K562 (cell line): Measurements from ENCODE around the gene ARPC2. TPM values are rescaled to one million over a fixed set of nuclear protein-coding genes. Genes with fewer than 3 reads are reported as not detected.

ENCODE experiments used
- ATAC-seq: fragments of 200-7000 bp; cut with Tn5 transposase; 3 replicates; pipeline ENCODE4 v1.9.1; 2020; ENCODE audit warnings: moderate library complexity
- BruUV-seq: library from RNA; stranded (reverse); fragments of 400-500 nt; replicated peaks from 2 replicates; lab custom pipeline; 2021; lab: Mats Ljungman, UMichigan
- CTCF ChIA-PET: fragments of 300-600 bp; formaldehyde crosslinking; extraction: SDS; loops from one replicate; lab custom pipeline; 2021; ENCODE audit warnings: low intra/inter-chr PET ratio; lab: Yijun Ruan, JAX
- POLR2A ChIA-PET: fragments of 300-600, 350-650 bp; sonication (Branson Sonifier 250); formaldehyde crosslinking; extraction: SDS; loops from one replicate; lab custom pipeline; 2021; ENCODE audit warnings: antibody characterized with exemption, inconsistent platforms; lab: Yijun Ruan, JAX
- DNase-seq, 4 experiments: peaks; one replicate each; pipeline versions ENCODE4 v3.0.0 to v3.0.0-alpha.2; 2011 to 2018; ENCODE audit warnings: low spot score in 3 of 4, mixed read lengths in 3 of 4; ENCODE audit errors: extremely low read depth in 1 of 4
- FAIRE-seq: peaks from 2 replicates; lab custom pipeline; 2011; peaks lifted over from hg19 to GRCh38; lab: Jason Lieb, UNC
- H2AFZ ChIP-seq: 2 replicates; pipeline ENCODE4 v1.6.0; 2011; ENCODE audit warnings: low read depth, low read length, control low read depth, inconsistent platforms
- H3K27ac ChIP-seq: fragments of 200-600 bp; 3 replicates; pipeline ENCODE4 v1.8.0; 2011; ENCODE audit warnings: low read depth, mild to moderate bottlenecking, control low read depth, inconsistent platforms, low read length, moderate library complexity, mixed read lengths; ENCODE audit errors: extremely low read depth
- H3K27me3 ChIP-seq, 2 experiments: fragments of 300-600 bp in 1 of 2; 2 replicates in 1 of 2; 3 replicates in 1 of 2; pipeline versions ENCODE4 v1.6.0 to v1.8.0; 2011; ENCODE audit warnings: inconsistent platforms in 2 of 2, low read length in 2 of 2, mild to moderate bottlenecking in 1 of 2, mixed read lengths in 1 of 2, moderate library complexity in 1 of 2; ENCODE audit not compliant: control insufficient read depth in 2 of 2, insufficient read depth in 2 of 2
- H3K36me3 ChIP-seq: fragments of 300-600 bp; 3 replicates; pipeline ENCODE4 v1.8.0; 2011; ENCODE audit warnings: mild to moderate bottlenecking, low read length, inconsistent platforms; ENCODE audit not compliant: control insufficient read depth, insufficient read depth
- H3K4me1 ChIP-seq, 2 experiments: fragments of 200-600 bp in 1 of 2; replicated peaks in 1 of 2; 2 replicates in 1 of 2; 3 replicates in 1 of 2; pipeline versions ENCODE4 v1.5.1 to v1.8.0; 2011; ENCODE audit warnings: inconsistent platforms in 2 of 2, low read length in 2 of 2, mild to moderate bottlenecking in 1 of 2, mixed read lengths in 1 of 2, moderate library complexity in 1 of 2; ENCODE audit not compliant: control insufficient read depth in 2 of 2, insufficient read depth in 2 of 2
- H3K4me2 ChIP-seq: 2 replicates; pipeline ENCODE4 v1.6.1; 2011; ENCODE audit warnings: low read length, control low read depth, inconsistent platforms, mixed read lengths; ENCODE audit not compliant: insufficient read depth
- H3K4me3 ChIP-seq: fragments of 200-600 bp; sonication (generic), shearing (Covaris generic); 2 replicates; pipeline ENCODE4 v1.5.1; 2016; ENCODE audit warnings: control low read depth, inconsistent platforms
- H3K79me2 ChIP-seq: fragments of 200-600 bp; 3 replicates; pipeline ENCODE4 v1.8.0; 2011; ENCODE audit warnings: low read length, inconsistent platforms; ENCODE audit not compliant: control insufficient read depth, insufficient read depth
- H3K9ac ChIP-seq, 2 experiments: 2 replicates each; pipeline versions ENCODE4 v1.6.0 to v1.6.1; 2011; ENCODE audit warnings: low read depth in 2 of 2, low read length in 2 of 2, control low read depth in 1 of 2, inconsistent platforms in 1 of 2, mild to moderate bottlenecking in 1 of 2, mixed read lengths in 1 of 2; ENCODE audit not compliant: insufficient read depth in 1 of 2
- H3K9me1 ChIP-seq: one replicate; pipeline ENCODE4 v1.6.0; 2011; ENCODE audit warnings: inconsistent platforms, mild to moderate bottlenecking, low read length, moderate library complexity; ENCODE audit not compliant: control insufficient read depth, insufficient read depth
- H3K9me3 ChIP-seq: replicated peaks from 2 replicates; pipeline ENCODE4 v1.5.1; 2011; ENCODE audit warnings: low read depth, low read length, inconsistent platforms; ENCODE audit not compliant: control insufficient read depth, insufficient read depth
- H4K20me1 ChIP-seq: replicated peaks from 2 replicates; pipeline ENCODE4 v1.6.1; 2011; ENCODE audit warnings: low read length, inconsistent platforms, mixed read lengths; ENCODE audit not compliant: control insufficient read depth, insufficient read depth
- CTCF ChIP-seq, 3 experiments: IDR thresholded peaks in 2 of 3; conservative IDR thresholded peaks in 1 of 3; 2 replicates each; pipeline ENCODE4 v1.5.1; 2011 to 2012; ENCODE audit warnings: low read length in 3 of 3, mild to moderate bottlenecking in 3 of 3, control low read depth in 2 of 3, improper control_type of control experiment in 1 of 3, inconsistent platforms in 1 of 3, low read depth in 1 of 3, mixed read lengths in 1 of 3, moderate library complexity in 1 of 3; ENCODE audit not compliant: insufficient read depth in 2 of 3
- EGR1 ChIP-seq: fragments of 450-650 bp; conservative IDR thresholded peaks from 2 replicates; pipeline ENCODE4 v1.6.1; 2017; ENCODE audit warnings: mild to moderate bottlenecking
- HMBOX1 ChIP-seq: sonication (generic); IDR thresholded peaks from 2 replicates; pipeline ENCODE4 v1.6.1; 2016
- PREB ChIP-seq: sonication (generic); formaldehyde crosslinking; IDR thresholded peaks from 2 replicates; pipeline ENCODE4 v1.8.1; 2023; ENCODE audit warnings: mild to moderate bottlenecking, missing genetic modification reagents
- WGBS: fragments of 100-300 bp; shearing (Covaris generic); methylation state at CpG from one replicate; pipeline ENCODE4 v1.1.6; 2016; ENCODE audit warnings: low coverage, mixed read lengths; ENCODE audit not compliant: insufficient coverage; ENCODE audit errors: missing lambda C conversion rate; 5-methylcytosine and 5-hydroxymethylcytosine counted together
- in situ Hi-C: fragments of 300-500 bp; cut with MboI; formaldehyde crosslinking; loops from 4 replicates; pipeline ENCODE4 v1.15.0; 2018; ENCODE audit warnings: inconsistent platforms, mixed read lengths
- intact Hi-C: fragments of 100-400 bp; cut with micrococcal nuclease; formaldehyde crosslinking; loops from 2 replicates; pipeline ENCODE4 v1.14.2; 2022
- polyA plus RNA-seq, 8 experiments: library from polyadenylated mRNA; depleted of rRNA in 4 of 8; stranded (reverse) in 5 of 8; unstranded in 3 of 8; fragments of >200 nt; fragmentation: Nextera tagmentation in 2 of 8; fragmentation: Illumina TruSeq in 1 of 8; extraction: Ambion mirVana in 2 of 8; extraction: Trizol in 1 of 8; gene quantifications; 2 replicates each; pipeline versions ENCODE4 v1.2.1 to v1.2.3, GENCODE V29; 2011 to 2014; ENCODE audit warnings: inconsistent platforms in 1 of 8, missing spikeins in 1 of 8
- total RNA-seq, 7 experiments: library from RNA; depleted of rRNA in 6 of 7; stranded (reverse); fragments of >200 nt in 6 of 7; fragmentation: Illumina TruSeq in 2 of 7; extraction: Trizol in 2 of 7; gene quantifications; 2 replicates each; pipeline versions ENCODE4 v1.2.1 to v1.2.3, GENCODE V29; 2011 to 2021; ENCODE audit warnings: low replicate concordance in 1 of 7

Gene ARPC2
- total and polyA plus RNA-seq, 9 of the 15 experiments (the other 6 are each of a cell fraction or from before 2014, with no cell fraction given), result 81.9 to 187 (median 103) TPM

- Histone ChIP-seq H3K4me3 (no peak overlapping the region), H3K27me3 (no peaks in the 10 kb centered on the region), H3K4me2 (no peak overlapping the region), H4K20me1 (no peaks in the 10 kb centered on the region), H3K9me1 (no peaks in the 10 kb centered on the region), H3K36me3 (peaks cover 73% of the 10 kb centered on the region), H2AFZ (no peak overlapping the region), H3K27ac (no peak overlapping the region), H3K79me2 (no peaks in the 10 kb centered on the region), H3K4me1 (no peaks in the 10 kb centered on the region; a peak in 1 of 5 replicates), H3K9me3 (no peaks in the 10 kb centered on the region), H3K9ac (no peak overlapping the region)
- in situ Hi-C loops, result no loop called here
- CTCF ChIA-PET, result no interaction called here
- DNase-seq (peak in 3 of 4 experiments; percentile 19 to 59 (median 25)), ATAC-seq (peak; percentile 95), FAIRE-seq (peak; percentile 73)
- POLR2A ChIA-PET, result interaction anchor here (0.7 to 1.2 kb wide), 2 partner anchors 26 to 40 kb away, joined by 3 to 6 read pairs; partner anchors contain the start of gene PNKD
- TF ChIP-seq EGR1, result peak; percentile 52
- peak; percentile 82 for TF ChIP-seq HMBOX1
- TF ChIP-seq CTCF (IDR thresholded peaks at IDR 0.05 in 2 of 3, conservative IDR thresholded peaks at IDR 0.05 in 1 of 3; ENCODE audit: insufficient read depth in 2 of 3, low read depth in 1 of 3, low read length in 3 of 3), result peak; percentile 10 to 18 (median 16); a peak in 2 of 6 replicates
- TF ChIP-seq PREB (CRISPR knock-in tag), result no peak
- WGBS, result 18% methylated on average over 1 of the region's 1 CpG
- intact Hi-C loops, result no loop called here
- no TSS peak for BruUV-seq
Measured at GRCh38 chr2:218230882-218231281, 13.9 kb downstream of the ARPC2 start.
